Smooth muscle cell of trachea (primary cell): ENCODE results near the gene PLA2G4B. TPM values are rescaled to one million over a fixed set of nuclear protein-coding genes. Genes with fewer than 3 reads are reported as not detected.

ENCODE experiments used
- total RNA-seq: library from RNA; depleted of rRNA; stranded (reverse); fragments of >200 nt; gene quantifications from 2 replicates; pipeline ENCODE4 v1.2.1, GENCODE V29; 2014

The PLA2G4B gene, protein sequence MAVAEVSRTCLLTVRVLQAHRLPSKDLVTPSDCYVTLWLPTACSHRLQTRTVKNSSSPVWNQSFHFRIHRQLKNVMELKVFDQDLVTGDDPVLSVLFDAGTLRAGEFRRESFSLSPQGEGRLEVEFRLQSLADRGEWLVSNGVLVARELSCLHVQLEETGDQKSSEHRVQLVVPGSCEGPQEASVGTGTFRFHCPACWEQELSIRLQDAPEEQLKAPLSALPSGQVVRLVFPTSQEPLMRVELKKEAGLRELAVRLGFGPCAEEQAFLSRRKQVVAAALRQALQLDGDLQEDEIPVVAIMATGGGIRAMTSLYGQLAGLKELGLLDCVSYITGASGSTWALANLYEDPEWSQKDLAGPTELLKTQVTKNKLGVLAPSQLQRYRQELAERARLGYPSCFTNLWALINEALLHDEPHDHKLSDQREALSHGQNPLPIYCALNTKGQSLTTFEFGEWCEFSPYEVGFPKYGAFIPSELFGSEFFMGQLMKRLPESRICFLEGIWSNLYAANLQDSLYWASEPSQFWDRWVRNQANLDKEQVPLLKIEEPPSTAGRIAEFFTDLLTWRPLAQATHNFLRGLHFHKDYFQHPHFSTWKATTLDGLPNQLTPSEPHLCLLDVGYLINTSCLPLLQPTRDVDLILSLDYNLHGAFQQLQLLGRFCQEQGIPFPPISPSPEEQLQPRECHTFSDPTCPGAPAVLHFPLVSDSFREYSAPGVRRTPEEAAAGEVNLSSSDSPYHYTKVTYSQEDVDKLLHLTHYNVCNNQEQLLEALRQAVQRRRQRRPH
- total RNA-seq = 0.83 and 10.8 TPM in 2 replicates

DNA sequence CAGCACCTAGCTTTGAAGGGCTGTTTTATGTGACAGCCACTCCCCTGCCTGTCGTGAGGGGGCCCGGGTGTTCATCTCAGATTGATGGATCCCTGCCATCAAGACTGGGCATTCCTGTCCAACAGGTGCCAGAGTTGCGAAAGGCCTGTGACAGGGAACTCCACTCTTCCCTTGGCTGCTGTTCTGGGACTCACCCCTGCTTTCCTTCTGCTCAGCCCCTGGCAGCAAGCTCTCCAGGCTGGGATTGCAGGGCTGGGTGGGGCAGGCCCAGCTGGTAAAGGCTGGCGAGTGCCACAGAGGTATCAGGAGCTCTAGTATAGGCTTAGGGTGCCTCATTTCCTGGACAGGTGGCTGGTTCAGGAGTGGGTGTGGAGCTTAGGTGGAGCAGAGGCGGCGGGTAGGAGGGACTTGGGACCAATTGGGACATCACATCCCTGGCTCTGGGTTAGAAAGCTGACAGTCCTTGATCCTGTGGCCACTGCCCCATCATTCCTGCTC lies at the start of gene PLA2G4B:
TSS of gene PLA2G4B (plus strand) at position 448 of the 498 bp plus-strand sequence. CDS start 67 bp downstream, outside the sequence.

DNA sequence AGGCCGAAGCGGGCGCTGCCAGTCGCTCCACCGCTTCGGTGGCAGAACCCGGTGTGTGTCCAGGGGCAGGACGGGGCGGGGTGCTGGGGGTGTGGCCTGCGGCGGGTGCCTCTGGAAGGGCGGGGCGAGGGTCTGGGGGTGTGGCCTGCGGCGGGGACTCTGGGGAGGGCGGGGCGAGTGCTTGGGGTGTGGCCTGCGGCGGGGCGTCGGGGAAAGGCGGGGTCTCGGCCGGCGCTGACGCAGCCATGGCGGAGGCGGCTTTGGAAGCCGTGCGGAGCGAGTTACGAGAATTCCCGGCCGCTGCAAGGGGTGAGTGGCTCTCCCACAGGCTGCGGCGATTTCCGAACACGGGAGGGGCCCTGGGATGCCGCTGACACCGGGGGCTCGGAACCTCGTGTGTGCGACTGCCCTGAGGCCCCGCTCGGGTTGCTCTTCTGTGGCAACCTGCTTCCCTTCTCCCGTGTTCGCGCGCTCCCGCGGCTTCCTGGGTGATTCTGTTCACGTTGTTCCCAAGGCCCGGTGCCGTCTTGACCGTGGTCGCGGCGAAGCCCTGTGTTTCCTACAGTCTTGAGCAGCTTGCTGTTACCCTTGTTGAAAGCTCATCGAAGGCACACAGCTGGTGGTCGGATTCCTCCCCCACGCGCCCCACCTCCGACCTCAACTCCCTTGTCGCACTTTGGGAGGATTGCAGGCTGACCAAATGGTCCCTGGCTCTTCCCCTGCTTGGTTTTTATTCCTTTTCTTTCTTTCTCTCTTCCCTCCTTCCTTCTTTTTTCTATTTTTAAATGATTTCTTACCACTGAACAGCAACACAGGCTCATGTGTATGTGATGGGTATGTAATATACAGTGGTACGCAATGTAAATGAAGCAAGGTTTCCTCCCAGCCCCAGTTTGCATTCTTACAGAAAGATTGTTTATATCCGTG lies 10.5 kb upstream of the PLA2G4B start, which contains the start of gene JMJD7:
TSS of gene JMJD7 (plus strand) at position 213 of the 927 bp plus-strand sequence. CDS start at position 246, 33 bp downstream.

DNA sequence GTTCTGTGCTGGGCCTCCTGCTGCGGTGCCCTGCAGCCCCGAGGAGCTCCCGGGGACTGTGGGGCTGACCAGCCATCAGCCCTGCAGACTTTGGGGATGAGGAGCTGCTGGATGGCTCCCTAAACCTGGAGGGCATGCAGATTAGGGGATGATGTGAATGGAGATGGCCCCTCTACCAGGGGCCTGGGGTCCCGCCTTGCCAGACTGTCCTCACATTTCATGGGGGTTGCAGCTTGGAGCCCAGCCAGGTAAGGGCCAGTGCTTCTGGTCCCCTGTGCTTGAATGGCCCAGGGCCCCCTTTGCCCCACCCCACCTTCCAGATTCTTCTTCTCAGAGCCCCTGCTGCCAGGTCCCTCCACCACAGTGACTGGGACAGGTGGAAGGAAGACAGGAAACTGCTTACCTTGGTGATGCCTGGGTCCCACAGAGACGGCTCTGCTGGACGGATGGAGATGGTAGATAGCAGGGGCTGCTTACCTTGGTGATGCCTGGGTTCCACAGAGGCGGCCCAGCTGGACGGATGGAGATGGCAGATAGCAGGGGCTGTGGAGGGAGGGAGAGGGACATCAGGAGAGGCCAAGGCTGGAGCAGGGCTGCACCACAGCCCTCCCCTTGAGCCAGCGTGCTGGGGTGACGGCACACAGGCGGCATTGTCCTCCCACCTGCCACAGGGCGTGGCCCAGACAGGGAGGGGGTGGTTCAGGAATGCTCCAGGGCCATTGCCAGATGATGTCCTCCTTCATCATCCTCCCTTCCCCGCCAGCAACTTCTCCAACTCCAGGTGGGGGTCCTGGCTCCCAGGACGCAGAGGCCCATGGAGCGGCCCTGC lies 55.0 kb downstream of the PLA2G4B start, which contains the start of gene SPTBN5:
TSS of gene SPTBN5 (minus strand) at position 632 of the 829 bp plus-strand sequence. CDS start at position 76, 556 bp downstream.

Other genes starting within 250 kb of the PLA2G4B start
- gene MGA, start 178.4 kb upstream of the PLA2G4B start, total RNA-seq = 31.6 and 40.0 TPM in 2 replicates
- 24.3 and 24.9 TPM in 2 replicates for gene MAPKBP1, start 64.4 kb upstream of the PLA2G4B start, total RNA-seq
- gene JMJD7, start 10.8 kb upstream of the PLA2G4B start, total RNA-seq = 5.0 and 5.8 TPM in 2 replicates
- gene SPTBN5, start 55.2 kb downstream of the PLA2G4B start, total RNA-seq = 0.29 and 0.83 TPM in 2 replicates
- 20.8 and 22.8 TPM in 2 replicates for gene EHD4, start 133.7 kb downstream of the PLA2G4B start, total RNA-seq
- gene PLA2G4E, start 182.2 kb downstream of the PLA2G4B start, total RNA-seq = under 0.01 TPM in 1 of 2 replicates, not detected in the other